Retinal pigment epithelial cell (primary cell): ENCODE data around the gene TEKT5.

Experiments used
- DNase-seq: peaks from one replicate; pipeline ENCODE4 v3.0.0-alpha.2; 2010; ENCODE audit warnings: low read depth
- H3K4me3 ChIP-seq: 2 replicates; pipeline ENCODE4 v1.5.1; 2011; ENCODE audit warnings: mild to moderate bottlenecking, low read length, control low read depth, moderate library complexity
- TF ChIP-seq, protein P1 (sequence below): conservative IDR thresholded peaks from 2 replicates; pipeline ENCODE4 v1.5.1; 2011; ENCODE audit warnings: low read depth, low read length, control low read depth, inconsistent platforms

TEKT5 gene

DNA sequence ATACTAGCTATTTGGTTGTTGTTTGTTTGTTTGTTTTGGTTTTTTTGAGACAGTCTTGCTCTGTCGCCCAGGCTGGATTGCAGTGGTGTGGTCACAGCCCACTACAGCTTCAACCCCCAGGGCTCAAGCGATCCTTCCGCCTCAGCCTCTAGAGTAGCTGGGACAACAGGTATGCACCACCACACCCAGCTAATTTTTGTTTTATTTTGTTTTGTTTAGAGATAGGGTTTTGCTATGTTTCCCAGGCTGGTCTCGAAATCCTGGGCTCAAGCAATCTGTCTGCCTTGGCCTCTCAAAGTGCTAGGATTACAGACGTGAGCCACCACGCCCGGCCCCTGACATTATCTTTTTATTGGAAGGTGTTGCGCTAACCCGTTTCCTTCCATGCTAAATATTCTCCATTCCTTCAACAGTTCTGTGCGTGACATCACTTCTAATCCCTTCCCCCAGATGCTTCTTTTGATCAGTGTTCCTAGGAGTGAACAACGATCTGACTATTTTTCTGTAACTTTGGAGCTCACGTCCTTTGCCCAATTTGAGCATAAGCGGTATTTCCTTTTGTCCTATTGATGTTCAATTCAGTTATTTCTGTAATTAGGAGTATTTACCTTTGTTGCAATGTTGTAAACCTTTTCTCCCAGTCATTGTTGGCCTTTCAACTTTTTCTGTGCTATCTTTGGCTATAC lies 84.1 kb downstream of the TEKT5 start:
- no peak overlapping the region for H3K4me3 ChIP-seq
- TF ChIP-seq, protein P1, sequence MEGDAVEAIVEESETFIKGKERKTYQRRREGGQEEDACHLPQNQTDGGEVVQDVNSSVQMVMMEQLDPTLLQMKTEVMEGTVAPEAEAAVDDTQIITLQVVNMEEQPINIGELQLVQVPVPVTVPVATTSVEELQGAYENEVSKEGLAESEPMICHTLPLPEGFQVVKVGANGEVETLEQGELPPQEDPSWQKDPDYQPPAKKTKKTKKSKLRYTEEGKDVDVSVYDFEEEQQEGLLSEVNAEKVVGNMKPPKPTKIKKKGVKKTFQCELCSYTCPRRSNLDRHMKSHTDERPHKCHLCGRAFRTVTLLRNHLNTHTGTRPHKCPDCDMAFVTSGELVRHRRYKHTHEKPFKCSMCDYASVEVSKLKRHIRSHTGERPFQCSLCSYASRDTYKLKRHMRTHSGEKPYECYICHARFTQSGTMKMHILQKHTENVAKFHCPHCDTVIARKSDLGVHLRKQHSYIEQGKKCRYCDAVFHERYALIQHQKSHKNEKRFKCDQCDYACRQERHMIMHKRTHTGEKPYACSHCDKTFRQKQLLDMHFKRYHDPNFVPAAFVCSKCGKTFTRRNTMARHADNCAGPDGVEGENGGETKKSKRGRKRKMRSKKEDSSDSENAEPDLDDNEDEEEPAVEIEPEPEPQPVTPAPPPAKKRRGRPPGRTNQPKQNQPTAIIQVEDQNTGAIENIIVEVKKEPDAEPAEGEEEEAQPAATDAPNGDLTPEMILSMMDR: no peak
- no peak for DNase-seq

DNA sequence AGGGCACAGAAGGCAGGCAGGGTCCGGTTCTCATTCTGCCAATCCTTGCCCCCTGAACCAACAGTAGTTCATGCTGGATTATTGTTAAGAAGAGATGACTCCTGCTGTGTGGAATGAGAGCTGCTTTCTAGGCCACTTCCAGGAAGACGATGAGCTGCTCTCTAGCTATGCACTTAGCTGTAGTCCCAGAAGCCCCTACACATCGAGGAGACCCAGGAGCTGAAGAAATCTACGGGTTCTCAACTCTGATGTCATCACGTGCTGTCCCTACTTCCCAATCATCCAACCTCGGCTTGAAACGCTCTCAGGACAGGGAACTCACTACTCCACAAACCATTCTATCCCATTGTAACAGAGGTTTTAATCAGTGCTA lies 85.3 kb downstream of the TEKT5 start:
- H3K4me3 ChIP-seq: no peak overlapping the region
- peak; percentile 51 for DNase-seq
- TF ChIP-seq, protein P1: no peak

DNA sequence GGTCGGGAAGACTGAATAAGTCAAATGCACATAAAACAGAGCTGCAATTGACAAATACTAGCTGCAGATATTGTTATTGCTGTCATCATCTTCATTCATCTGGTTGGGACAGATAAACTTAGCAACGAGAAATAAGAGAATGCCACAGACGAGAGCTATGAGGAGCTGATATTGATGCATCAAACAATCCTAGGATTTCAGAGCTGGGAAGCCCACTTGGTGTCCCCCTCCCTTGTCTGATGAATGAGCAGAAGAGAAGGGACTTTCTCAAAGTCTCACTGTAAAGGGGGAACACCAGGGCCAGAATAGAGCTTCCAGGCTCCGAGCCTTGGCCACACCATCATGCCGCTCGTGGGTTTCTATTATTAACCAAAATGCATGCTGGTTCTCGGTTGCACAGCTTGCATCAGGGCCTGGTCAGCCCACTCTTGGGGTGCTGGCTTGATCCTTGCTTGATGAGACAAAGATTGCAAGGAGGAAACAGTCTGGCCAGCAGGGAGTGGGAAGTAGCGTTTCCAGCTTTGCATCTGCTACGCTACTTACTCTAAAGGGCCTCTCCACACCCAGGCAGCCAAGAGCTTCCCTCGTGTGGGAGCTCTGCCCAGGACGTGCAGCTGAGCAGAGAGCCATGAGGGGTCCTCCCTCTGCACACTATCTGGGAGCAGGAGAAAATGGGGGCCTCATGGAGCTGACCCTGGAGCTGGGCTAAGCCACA lies 85.9 kb downstream of the TEKT5 start:
- no peak for DNase-seq
- TF ChIP-seq, protein P1: no peak
- H3K4me3 ChIP-seq: no peak overlapping the region

DNA sequence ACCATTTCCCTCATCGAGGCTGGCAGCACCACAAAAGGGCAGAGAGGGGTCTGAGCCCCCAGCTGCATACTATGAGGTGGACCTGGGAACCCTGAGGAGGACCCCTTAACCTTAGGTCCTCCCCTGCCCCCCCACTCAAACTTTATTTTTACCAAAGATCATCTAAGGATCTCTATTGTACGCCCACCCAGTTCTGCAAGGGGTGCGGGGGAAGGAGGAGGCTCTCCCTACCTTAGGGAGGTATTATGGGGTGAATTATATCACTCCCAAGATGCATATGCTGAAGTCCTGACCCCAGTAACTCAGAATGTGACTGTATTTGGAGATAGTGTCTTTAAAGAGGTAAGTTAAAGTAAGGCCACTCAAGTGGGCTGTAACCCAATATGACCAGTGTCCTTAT lies 87.6 kb downstream of the TEKT5 start:
- H3K4me3 ChIP-seq: no peak overlapping the region
- no peak for DNase-seq
- TF ChIP-seq, protein P1: no peak

DNA sequence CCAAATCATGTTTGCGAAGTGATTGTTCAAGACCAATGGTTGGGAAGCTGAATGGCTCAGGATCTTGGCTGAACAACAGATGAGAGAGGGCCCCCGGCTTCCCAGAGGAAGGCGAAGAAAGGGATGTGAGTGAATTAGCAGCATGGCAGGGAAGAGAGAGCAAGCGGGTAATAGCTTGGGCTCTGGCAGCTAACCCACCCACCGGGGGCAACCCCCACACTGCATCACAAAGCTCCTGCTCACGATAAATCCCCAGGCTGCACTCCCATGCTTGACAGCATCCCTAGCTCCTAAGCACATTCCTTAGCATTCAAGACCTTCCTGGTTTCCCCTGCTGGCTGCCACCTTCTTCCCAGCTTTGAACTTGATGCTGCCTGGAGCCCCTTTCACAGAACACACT lies 88.1 kb downstream of the TEKT5 start:
- no peak for DNase-seq
- H3K4me3 ChIP-seq: no peak overlapping the region
- TF ChIP-seq, protein P1: no peak

DNA sequence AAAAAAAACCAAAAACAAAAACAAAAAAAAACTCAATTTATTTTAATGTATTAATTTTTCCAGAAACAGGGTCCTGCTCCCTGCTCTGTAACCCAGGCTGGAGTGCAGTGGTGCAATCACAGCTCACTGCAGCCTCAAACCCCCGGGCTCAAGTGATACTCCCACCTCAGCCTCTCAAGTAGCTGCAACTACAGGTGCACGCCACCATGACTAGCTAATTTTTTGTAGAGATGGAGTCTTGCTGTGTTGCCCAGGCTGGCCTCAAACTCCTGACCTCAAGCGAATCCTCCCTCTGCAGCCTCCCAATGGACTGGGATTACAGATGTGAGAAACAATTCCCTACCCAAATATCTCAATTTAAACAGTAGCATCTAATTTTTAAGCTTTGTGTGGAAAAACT lies 89.1 kb downstream of the TEKT5 start:
- TF ChIP-seq, protein P1: no peak
- DNase-seq: no peak
- H3K4me3 ChIP-seq: no peak overlapping the region
